HL-60/S4 treated with phorbol 12-myristate 13-acetate at 8.2 ng/mL for 4 days and 3 days (cell line): ENCODE data around the gene TDRD7.

Source experiments
- in situ Hi-C: fragments of 300-500 bp; cut with MboI; formaldehyde crosslinking; loops from 2 replicates; pipeline ENCODE4 v1.15.0; 2022; ENCODE audit warnings: low sequenced_read_pairs

TDRD7 gene

DNA sequence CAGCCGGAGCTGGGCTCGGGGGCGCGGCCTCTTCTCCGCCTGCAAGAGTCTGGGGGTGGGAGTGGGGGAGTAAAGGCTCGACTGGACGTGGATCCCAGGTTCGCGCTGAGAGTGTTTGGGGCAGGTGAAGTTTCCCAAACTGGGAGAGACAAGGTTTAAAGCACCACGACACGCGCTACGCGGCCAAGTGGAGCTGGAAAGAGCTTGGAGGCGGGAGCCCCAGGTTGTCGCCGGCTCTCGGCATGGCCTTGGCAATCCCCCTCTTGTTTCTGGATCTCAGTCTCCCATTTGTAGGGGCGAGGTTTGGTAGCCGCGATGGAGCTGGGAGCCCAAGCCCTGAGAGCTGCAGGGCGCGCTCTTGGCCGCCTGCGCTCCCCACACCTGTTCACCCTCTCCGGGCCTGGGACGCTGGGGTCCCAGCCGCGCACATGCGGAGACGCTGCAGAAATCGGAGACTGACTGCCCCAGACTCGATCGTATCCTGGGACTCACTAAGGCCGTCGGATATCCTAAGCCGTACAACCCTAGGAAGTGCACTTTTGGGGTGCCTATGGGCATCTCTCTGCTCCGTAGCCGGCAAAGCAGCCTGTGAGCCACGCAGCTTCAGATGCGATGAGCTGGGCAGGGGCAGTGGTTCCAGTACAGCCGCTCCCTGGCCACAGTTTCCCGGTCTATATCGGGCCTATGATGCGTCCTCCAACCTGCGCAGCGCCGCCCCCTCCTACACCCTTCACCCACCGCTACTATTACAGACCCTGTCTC is 90.5 kb downstream of the TDRD7 start:
- in situ Hi-C loops, result no loop called here

DNA sequence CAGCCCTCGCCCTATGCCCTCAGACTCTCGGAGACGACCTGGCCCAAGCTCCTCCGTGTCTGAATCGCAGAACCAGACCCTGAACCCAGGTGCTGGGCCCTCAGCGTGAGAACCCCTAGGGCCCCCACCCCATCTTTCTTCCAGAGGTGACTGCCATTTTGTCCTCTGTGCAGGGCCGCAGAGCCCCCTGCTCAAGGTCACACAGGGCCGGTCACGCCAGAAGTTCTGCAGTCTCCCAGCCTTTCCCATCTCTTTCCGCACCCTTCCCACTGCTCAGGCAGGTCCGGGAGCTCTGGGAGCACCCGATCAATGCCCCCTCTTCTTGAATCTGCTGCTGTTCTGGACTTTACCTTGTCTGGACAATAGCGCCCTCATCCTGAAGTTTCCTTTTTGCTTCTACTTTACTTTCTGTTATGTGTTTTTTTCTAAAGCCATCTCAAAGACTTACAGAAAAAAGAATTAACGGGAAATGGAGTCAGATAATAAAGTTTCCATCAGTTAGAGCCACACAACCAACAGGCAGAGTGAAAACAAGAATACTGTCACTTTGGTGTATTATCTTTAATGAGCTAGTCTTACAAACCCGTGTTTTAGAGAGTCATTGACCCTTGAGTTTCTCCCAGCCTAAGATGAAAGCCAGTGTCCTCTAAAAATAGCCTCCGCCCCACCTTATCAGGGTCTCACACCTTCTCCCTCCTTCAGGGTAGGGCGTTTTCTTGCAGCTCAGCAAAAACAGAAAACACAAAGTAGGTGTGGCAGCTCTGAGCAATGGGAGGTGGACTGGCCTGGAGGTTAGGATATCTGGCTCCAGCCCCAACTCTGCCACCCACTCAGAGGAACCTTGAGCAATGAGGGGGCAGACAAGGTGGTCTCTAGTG is 91.3 kb downstream of the TDRD7 start:
- in situ Hi-C loops, result no loop called here

DNA sequence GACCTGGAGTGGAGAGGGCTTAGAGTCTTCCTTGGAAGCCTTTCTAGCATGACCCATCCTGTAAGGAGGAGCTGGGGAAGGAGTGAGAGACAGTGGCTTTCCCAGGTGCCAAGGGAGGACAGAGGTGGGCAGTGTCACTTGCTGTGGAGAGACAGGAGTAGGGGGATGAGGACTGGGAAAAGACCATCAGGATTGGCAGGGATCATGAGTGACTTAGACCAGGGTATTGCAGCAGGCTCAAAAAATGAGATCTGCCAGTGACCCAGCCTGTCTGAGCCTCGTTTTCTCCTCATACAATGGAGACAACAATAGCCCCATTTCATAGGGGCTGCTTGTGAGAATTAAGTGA is 91.9 kb downstream of the TDRD7 start:
- in situ Hi-C loops, result no loop called here

GRCh38 chr9:97504381-97505216 is 92.7 kb downstream of the TDRD7 start:
- in situ Hi-C loops, result no loop called here

DNA sequence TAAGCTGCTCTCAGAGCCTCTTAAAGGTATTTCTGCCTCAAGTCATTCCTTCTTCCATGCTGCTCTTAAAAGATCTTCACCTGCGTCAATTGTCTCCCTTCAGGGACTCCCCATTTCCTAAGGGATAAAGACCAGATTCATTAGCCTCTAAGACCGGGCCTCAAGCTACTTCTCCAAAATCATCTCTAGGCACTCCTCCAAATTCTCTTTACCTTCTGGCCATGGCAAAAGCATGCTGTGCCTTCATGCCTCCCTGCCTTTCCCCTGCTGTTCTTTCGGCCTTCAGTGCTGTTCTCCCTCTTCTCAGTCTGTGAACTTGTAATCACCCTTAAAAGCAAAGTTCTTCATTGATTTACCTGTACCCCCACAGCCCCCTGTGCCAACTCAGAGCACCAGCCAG is 93.9 kb downstream of the TDRD7 start:
- in situ Hi-C loops, result no loop called here

DNA sequence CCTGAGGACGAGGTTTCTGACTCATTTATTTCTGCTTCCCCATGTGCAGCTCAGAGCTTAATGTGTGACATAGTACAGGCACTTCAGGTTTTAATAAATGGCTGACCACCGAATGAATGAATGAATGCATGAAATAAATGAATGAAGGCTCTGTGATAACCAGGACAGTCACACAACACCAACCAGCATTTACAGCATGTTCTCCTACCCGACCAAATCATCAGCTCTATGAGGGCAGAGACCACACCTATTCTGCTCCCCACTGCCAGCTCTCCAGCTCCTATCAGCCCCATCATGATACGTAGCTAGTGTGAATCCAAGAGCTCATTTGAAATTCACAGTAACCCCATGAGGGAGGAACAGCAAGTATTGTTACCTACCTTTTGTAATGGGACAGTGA is 94.4 kb downstream of the TDRD7 start:
- in situ Hi-C loops, result no loop called here

- in situ Hi-C loops, result no loop called here
Observed at GRCh38 chr9:97506787-97507186, 94.9 kb downstream of the TDRD7 start.

DNA sequence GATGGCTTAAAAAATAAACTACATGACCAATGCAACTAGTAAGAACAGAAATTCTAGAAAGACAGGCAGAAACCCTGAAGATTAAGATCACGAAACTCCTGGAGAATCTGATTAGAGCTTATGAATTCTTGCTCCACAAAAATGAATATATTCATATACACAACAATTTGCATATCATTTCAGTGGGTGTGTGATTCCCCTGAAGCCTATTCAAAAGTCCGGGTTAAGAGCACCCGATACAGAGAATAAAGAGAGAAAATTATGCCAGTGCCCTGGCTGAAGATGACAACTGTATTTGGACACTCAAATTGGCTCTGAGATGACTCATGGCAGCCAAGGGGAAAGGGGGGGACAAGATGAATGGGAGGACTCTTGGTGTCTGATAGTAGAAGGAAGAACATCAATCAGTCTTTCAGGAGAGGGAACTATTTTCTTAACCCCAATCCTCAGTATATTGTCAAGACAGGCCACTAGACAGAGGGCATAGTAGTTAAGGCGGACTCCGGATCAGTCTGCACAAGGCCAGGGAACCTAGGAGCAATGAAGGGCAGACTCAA is 95.6 kb downstream of the TDRD7 start:
- in situ Hi-C loops, result no loop called here

- in situ Hi-C loops, result no loop called here
Observed at GRCh38 chr9:97508852-97509251, 97.0 kb downstream of the TDRD7 start.

- in situ Hi-C loops, result no loop called here
Observed at GRCh38 chr9:97510797-97511654, 99.1 kb downstream of the TDRD7 start.

- in situ Hi-C loops, result no loop called here
Observed at GRCh38 chr9:97511655-97512427, 99.9 kb downstream of the TDRD7 start.

GRCh38 chr9:97512966-97513560 is 101.2 kb downstream of the TDRD7 start:
- in situ Hi-C loops, result no loop called here

DNA sequence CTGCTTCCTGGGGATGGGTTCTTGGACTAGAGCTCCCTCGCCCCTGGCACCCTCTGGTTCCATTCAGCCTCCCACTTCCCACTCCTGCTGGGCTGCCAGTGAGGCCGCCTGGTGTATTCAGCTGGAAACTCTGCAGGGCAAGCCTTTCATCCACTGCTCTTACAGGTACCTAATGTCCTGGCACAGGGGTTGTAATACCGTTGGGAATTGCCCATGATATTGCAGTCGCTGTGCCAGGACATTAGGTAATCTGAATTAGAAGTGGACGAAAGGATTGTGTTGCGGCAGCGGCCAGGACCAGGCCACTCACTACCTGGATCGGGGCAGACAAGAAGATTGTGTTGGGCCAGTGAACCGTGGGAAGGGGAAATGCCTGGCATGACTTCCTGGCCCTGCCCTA is 102.6 kb downstream of the TDRD7 start:
- in situ Hi-C loops, result no loop called here

- in situ Hi-C loops, result no loop called here
Observed at GRCh38 chr9:97515662-97516061, 103.8 kb downstream of the TDRD7 start.

GRCh38 chr9:97516111-97516510 is 104.2 kb downstream of the TDRD7 start:
- in situ Hi-C loops, result no loop called here

DNA sequence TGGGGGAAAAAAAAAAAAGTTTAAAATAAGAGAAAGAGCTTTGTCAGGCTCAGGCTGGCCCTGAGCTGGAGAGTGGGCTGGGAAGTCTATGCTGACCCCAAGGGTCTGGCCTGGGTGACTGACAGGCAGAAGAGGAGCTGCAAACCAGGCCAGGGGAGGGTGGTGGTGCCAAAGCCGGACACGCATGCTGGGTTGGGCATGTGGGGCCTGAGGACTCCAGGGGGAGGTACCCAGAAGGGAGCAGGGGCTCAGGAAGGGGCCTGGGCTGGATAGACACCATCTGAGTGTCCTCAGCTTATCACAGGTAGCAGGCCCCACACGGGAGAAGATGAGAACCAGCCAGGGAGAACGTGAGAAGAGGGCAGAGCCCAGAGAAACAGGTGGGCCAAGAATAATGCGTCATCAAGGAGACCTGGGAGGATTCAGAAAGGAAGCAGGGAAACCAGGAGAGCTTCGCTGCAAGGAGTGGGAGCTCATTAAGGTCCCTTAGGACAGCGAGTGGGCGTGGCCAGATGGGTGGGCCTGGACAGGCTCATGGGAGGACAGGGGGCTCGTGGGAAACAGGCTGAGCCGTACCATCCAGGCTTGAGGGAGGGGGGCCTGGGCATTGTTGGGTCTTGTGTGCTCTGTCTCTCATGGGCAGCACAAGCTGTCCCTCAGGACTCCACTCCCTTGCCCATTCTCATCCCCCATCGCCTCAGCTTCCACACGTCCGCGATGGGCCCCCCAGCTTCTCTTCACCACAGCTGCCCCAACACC is 105.6 kb downstream of the TDRD7 start:
- in situ Hi-C loops, result no loop called here

DNA sequence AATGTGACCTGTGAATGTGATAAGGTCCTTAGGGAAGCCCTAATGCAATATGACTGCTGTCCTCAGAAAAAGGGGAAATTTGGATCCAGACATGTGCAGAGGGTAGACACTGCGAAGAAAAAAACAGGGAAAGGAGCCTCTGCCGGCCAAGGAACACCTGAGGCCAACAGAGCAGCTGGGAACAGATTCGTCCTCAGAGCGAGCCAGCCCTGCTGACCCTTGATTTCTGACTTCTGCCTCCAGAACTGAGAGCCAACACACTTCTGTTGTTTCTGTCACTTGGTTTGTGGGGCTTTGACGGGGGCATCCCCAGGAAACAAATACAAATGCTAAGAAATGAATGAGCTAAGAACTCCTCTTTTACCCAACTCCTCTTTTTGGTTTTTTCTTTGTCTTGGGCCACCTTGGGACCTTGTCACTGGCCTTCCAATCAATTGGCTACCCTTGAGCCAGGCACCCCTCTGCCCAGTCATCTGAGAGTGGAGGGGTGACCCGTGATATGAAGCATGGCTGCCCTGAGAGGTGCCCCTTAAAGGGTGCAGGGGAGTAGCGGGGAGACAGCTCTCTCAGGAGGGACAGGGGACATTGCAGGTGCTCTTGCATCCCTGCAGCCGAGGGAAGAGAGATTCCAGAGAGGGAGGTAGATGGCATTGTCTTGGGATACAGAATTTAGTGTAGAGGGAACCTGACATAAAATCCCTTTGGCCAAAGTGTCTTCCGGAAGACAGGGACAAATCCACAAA is 106.4 kb downstream of the TDRD7 start:
- in situ Hi-C loops, result no loop called here

- in situ Hi-C loops, result no loop called here
Observed at GRCh38 chr9:97518909-97519307, 107.0 kb downstream of the TDRD7 start.
